ENCODE results near the gene MRPS9.

MRPS9 gene

DNA sequence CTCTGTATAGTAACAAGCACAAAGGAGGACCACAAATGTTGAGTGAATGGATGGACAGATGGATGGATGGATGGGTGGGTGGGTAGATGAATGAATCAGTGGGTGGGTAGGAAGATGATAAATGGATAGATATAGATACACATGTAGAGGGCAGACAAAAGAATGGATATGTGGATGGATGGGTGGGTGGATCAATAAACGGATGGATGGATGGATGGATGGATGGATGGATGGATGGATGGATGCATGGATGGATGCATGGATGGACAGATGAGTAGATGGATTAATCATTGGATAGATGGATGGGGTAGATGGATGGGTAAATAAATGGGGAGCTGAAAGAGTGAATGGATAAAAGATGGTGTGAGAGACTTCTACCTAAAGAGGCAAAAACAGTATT is 111.4 kb downstream of the MRPS9 start:
- TF ChIP-seq, protein P1, sequence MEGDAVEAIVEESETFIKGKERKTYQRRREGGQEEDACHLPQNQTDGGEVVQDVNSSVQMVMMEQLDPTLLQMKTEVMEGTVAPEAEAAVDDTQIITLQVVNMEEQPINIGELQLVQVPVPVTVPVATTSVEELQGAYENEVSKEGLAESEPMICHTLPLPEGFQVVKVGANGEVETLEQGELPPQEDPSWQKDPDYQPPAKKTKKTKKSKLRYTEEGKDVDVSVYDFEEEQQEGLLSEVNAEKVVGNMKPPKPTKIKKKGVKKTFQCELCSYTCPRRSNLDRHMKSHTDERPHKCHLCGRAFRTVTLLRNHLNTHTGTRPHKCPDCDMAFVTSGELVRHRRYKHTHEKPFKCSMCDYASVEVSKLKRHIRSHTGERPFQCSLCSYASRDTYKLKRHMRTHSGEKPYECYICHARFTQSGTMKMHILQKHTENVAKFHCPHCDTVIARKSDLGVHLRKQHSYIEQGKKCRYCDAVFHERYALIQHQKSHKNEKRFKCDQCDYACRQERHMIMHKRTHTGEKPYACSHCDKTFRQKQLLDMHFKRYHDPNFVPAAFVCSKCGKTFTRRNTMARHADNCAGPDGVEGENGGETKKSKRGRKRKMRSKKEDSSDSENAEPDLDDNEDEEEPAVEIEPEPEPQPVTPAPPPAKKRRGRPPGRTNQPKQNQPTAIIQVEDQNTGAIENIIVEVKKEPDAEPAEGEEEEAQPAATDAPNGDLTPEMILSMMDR (IDR thresholded peaks at IDR 0.05; ENCODE audit: extremely low read depth, missing control alignments): no peak
- DNase-seq (ENCODE audit: low spot score): no peak

Data from GM20000 (cell line).